C4-2B (cell line): ENCODE data around the gene PLPP3.

Source experiments
- ZFX ChIP-seq: fragments of 450-650 bp; IDR thresholded peaks from 2 replicates; pipeline ENCODE4 v1.6.1; 2017
- TF ChIP-seq, protein P1 (sequence below): fragments of 450-650 bp; conservative IDR thresholded peaks from 2 replicates; pipeline ENCODE4 v1.5.1; 2017; ENCODE audit warnings: mild to moderate bottlenecking

DNA sequence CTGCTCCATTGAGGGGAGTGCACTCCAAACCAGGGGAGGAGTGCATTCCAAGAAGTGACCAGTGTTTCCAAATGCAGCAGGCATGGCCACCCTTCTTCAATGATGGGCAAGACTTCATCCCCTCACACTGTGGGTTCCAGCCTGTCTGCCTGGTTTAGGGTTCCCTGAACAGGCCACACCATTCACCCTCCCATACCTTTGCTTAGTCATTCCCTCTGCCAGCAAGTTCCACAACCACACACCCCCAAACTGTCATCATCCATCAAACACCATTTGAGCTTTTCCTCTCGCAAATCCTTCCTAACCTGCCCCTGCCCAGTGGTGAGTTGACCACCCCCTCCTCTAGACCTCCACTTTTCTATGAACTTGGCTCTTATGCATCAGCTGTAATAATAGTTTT, 116.0 kb downstream of the PLPP3 start:
- no peak for TF ChIP-seq ZFX
- TF ChIP-seq, protein P1, sequence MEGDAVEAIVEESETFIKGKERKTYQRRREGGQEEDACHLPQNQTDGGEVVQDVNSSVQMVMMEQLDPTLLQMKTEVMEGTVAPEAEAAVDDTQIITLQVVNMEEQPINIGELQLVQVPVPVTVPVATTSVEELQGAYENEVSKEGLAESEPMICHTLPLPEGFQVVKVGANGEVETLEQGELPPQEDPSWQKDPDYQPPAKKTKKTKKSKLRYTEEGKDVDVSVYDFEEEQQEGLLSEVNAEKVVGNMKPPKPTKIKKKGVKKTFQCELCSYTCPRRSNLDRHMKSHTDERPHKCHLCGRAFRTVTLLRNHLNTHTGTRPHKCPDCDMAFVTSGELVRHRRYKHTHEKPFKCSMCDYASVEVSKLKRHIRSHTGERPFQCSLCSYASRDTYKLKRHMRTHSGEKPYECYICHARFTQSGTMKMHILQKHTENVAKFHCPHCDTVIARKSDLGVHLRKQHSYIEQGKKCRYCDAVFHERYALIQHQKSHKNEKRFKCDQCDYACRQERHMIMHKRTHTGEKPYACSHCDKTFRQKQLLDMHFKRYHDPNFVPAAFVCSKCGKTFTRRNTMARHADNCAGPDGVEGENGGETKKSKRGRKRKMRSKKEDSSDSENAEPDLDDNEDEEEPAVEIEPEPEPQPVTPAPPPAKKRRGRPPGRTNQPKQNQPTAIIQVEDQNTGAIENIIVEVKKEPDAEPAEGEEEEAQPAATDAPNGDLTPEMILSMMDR, result no peak
